Measurements from ENCODE around the gene NRP1.
A peak's percentile ranks its signal among the peaks of the same experiment; 100 is the strongest.

NRP1 gene

GRCh38 chr10:33331379-33331694 is 3.1 kb downstream of the NRP1 start:
- H3K4me3 ChIP-seq (ENCODE audit: low read length): peak overlapping the region; percentile 94
- DNase-seq (ENCODE audit: low read depth): no peak
- no peak for TF ChIP-seq CTCF (conservative IDR thresholded peaks at IDR 0.05; ENCODE audit: low read length)

DNA sequence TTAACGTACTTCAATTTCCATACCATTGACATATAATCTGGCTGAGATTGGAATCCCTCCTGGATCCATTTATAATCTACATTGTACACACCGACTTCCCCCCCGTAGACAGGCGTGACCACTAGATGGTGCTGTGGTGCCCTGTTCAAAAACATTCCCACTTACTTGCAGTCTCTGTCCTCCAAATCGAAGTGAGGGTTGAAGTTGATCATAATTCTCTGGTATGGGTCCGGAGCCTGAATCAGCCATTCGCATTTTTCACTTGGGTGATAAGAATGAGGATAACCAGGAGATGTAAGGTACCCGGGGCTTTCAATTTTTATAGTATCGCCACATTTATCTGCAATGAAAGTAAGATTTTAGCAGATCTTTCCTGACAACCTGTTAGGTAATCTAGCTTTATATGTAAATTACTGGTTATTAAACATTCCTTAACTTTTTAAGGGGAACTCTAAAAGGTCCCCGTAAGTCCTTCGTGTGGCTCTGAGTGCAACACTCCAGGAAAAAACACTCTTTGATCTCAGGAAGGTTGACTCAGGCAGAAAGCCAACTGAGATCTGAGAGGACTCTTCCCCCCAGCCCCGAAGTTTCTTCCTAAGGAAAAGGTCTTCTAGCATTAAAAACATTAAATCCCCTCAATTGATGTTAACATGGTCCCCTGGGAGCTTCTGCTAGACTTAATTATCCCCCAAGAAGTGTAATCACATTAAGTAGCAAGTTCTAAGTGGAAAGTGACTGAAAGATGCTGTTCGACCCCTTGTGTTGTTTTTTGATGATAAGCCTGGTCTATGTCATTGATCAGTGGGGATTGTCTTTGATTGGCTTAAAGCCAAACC is 3.7 kb downstream of the NRP1 start:
- H3K4me3 ChIP-seq (ENCODE audit: low read length): peak overlapping the region; percentile 94
- peak; percentile 97 for TF ChIP-seq CTCF (conservative IDR thresholded peaks at IDR 0.05; ENCODE audit: low read length)
- peak; percentile 88 for DNase-seq (ENCODE audit: low read depth)

GRCh38 chr10:33329178-33329577 is 5.3 kb downstream of the NRP1 start:
- no peak for TF ChIP-seq CTCF (conservative IDR thresholded peaks at IDR 0.05; ENCODE audit: low read length)
- DNase-seq (ENCODE audit: low read depth): no peak
- no peak overlapping the region for H3K4me3 ChIP-seq (ENCODE audit: low read length)

DNA sequence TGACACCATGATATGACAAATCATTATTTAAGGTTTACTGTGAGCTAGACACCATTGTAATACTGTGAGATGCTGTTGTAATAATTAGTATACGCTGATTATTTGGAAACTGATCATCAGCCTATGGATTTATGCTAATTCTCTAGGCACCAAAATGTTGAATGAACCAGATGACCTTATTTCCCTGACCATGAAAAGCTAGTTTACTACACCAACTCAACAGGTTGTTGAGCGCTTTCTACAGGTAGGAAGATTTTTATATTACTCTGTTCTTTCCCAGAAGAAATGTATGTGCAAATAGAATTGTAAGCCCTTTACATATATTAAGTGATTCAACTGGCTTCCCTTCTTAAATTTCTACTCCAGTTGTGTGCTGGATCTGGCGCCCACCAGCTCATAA is 6.2 kb downstream of the NRP1 start:
- no peak for TF ChIP-seq CTCF (conservative IDR thresholded peaks at IDR 0.05; ENCODE audit: low read length)
- no peak for DNase-seq (ENCODE audit: low read depth)
- H3K4me3 ChIP-seq (ENCODE audit: low read length): no peak overlapping the region

GRCh38 chr10:33327751-33328150 is 6.7 kb downstream of the NRP1 start:
- no peak overlapping the region for H3K4me3 ChIP-seq (ENCODE audit: low read length)
- peak; percentile 51 for TF ChIP-seq CTCF (conservative IDR thresholded peaks at IDR 0.05; ENCODE audit: low read length)
- DNase-seq (ENCODE audit: low read depth): no peak

DNA sequence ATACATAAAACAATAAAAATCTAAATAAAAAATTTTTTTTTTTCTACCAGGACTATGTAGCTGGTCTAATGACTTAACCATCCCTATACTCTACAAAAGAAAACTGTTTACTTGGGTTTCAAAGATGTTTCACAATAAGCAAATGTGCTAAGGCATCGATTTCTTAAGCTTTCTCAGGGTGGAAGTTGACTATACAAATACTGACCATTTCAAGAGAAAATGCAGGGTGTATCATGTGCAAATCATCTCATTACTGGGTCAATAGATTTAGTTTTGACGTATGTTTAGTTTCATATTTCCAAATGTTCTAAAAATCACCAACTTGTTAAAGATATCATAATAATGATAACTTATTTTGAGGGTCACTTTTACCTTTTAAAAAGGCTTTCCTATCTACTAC is 7.5 kb downstream of the NRP1 start:
- no peak for TF ChIP-seq CTCF (conservative IDR thresholded peaks at IDR 0.05; ENCODE audit: low read length)
- no peak overlapping the region for H3K4me3 ChIP-seq (ENCODE audit: low read length)
- DNase-seq (ENCODE audit: low read depth): no peak

DNA sequence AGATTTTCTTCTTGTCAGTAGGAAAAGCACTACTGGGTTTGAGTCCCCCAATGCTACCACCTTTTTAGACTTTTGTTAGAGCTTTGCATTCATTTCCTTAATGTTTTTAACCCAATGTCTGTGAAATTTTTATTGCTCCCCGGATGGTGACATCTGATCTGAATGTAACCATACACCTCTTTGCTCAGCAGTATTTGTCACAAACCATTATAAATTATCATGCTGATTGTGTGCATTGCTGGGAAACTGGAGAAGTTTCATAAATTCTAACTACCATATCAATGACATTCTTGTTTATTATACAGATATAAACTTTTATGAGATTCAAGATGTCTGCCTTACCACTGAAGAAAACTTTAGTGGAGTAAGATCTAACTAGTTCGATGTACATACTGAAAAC is 8.5 kb downstream of the NRP1 start:
- TF ChIP-seq CTCF (conservative IDR thresholded peaks at IDR 0.05; ENCODE audit: low read length): no peak
- no peak overlapping the region for H3K4me3 ChIP-seq (ENCODE audit: low read length)
- no peak for DNase-seq (ENCODE audit: low read depth)
